Measurements from ENCODE around the gene WDR49.

WDR49 gene

GRCh38 chr3:167456157-167456799, 197.5 kb downstream of the WDR49 start:
- TF ChIP-seq CTCF (tag by site-specific recombination; IDR thresholded peaks at IDR 0.05) (no peak), SP3 (tag by site-specific recombination; IDR thresholded peaks at IDR 0.05) (no peak), ZNF510 (tag by site-specific recombination; IDR thresholded peaks at IDR 0.05; ENCODE audit: insufficient replicate concordance) (no peak)
- no peak overlapping the region for H3K4me3 ChIP-seq (ENCODE audit: low read depth, low read length)
- H3K36me3 ChIP-seq (ENCODE audit: control insufficient read depth in 2 of 2, insufficient read depth in 1 of 2, low read length in 2 of 2), result no peaks in the 10 kb centered on the region
- H3K27ac ChIP-seq (ENCODE audit: extremely low read depth, low read depth, low read length), result no peak overlapping the region
- no peaks in the 10 kb centered on the region for H3K9me3 ChIP-seq (ENCODE audit: control insufficient read depth, insufficient read depth, low read depth, low read length)
- POLR2A ChIA-PET, result no interaction called here
- CTCF ChIA-PET, result no interaction called here
- no peaks in the 10 kb centered on the region for H3K4me1 ChIP-seq (ENCODE audit: control insufficient read depth, insufficient read depth, low read length)

- Histone ChIP-seq H3K9me3 (ENCODE audit: control insufficient read depth, insufficient read depth, low read depth, low read length) (no peaks in the 10 kb centered on the region), H3K36me3 (ENCODE audit: control insufficient read depth in 2 of 2, insufficient read depth in 1 of 2, low read length in 2 of 2) (no peaks in the 10 kb centered on the region), H3K27ac (ENCODE audit: extremely low read depth, low read depth, low read length) (no peak overlapping the region), H3K4me1 (ENCODE audit: control insufficient read depth, insufficient read depth, low read length) (no peaks in the 10 kb centered on the region), H3K4me3 (ENCODE audit: low read depth, low read length) (no peak overlapping the region)
- POLR2A ChIA-PET, result no interaction called here
- TF ChIP-seq ZNF658 (tag by site-specific recombination; IDR thresholded peaks at IDR 0.05), result no peak
- TF ChIP-seq EGR2 (tag by site-specific recombination; IDR thresholded peaks at IDR 0.05; ENCODE audit: low read depth), result no peak
- TF ChIP-seq ZNF529 (tag by site-specific recombination; IDR thresholded peaks at IDR 0.05; ENCODE audit: insufficient replicate concordance), result no peak
- TF ChIP-seq ZNF704 (tag by site-specific recombination; IDR thresholded peaks at IDR 0.05), result no peak
- no peak for TF ChIP-seq ZNF280C (tag by site-specific recombination; IDR thresholded peaks at IDR 0.05)
- TF ChIP-seq REST (tag by site-specific recombination; IDR thresholded peaks at IDR 0.05), result no peak
- no peak for TF ChIP-seq ZBTB7A (tag by site-specific recombination; IDR thresholded peaks at IDR 0.05; ENCODE audit: low read depth)
- TF ChIP-seq ZNF548 (tag by site-specific recombination; IDR thresholded peaks at IDR 0.05), result no peak
- TF ChIP-seq ZNF37A (tag by site-specific recombination; IDR thresholded peaks at IDR 0.05), result no peak
- TF ChIP-seq ZNF398 (tag by site-specific recombination; IDR thresholded peaks at IDR 0.05), result no peak
- no peak for TF ChIP-seq BCL6B (tag by site-specific recombination; IDR thresholded peaks at IDR 0.05)
- CTCF ChIA-PET, result interaction anchor here (0.9 kb wide), 1 partner anchor 74 kb away, joined by 3 read pairs; the partner anchor contains the start of gene ZBBX
These were observed 199.9 kb downstream of the WDR49 start for GRCh38 chr3:167453815-167454214.

Measured in HEK293 (cell line).